HCT116 (cell line): ENCODE measurements around the gene NAALADL2.

Source experiments
- CEBPB ChIP-seq: IDR thresholded peaks from 2 replicates; pipeline ENCODE4 v1.6.1; 2012; ENCODE audit warnings: low read depth
- CTCF ChIP-seq, 3 experiments: fragments of 200-600 bp in 1 of 3; sonication (generic) in 1 of 3; IDR thresholded peaks in 2 of 3; conservative IDR thresholded peaks in 1 of 3; 2 replicates each; pipeline ENCODE4 v1.5.1; 2012 to 2017; ENCODE audit warnings: low read depth in 2 of 3, low read length in 2 of 3, antibody characterized with exemption in 1 of 3, borderline replicate concordance in 1 of 3, control low read depth in 1 of 3, mild to moderate bottlenecking in 1 of 3, mixed read lengths in 1 of 3, mixed run types in 1 of 3, moderate library complexity in 1 of 3; ENCODE audit not compliant: insufficient read depth in 1 of 3
- EZH2 ChIP-seq: fragments of 200-600 bp; sonication (generic); IDR thresholded peaks from 2 replicates; pipeline ENCODE4 v1.6.1; 2017; ENCODE audit warnings: antibody characterized with exemption, mixed run types
- MAX ChIP-seq: IDR thresholded peaks from 2 replicates; pipeline ENCODE4 v1.6.1; 2012
- POLR2A ChIP-seq: IDR thresholded peaks from 2 replicates; pipeline ENCODE4 v1.7.0; 2011; ENCODE audit warnings: borderline replicate concordance; ENCODE audit not compliant: insufficient read depth, insufficient read length; ENCODE audit errors: extremely low read depth
- POLR2AphosphoS5 ChIP-seq: IDR thresholded peaks from 2 replicates; pipeline ENCODE4 v1.6.1; 2011; ENCODE audit warnings: mild to moderate bottlenecking, low read depth, low read length, moderate library complexity
- RAD21 ChIP-seq: IDR thresholded peaks from 2 replicates; pipeline ENCODE4 v1.6.1; 2012; ENCODE audit warnings: low read depth, mild to moderate bottlenecking
- SIN3A ChIP-seq: IDR thresholded peaks from 2 replicates; pipeline ENCODE4 v1.6.1; 2012; ENCODE audit warnings: low read depth
- SRF ChIP-seq: IDR thresholded peaks from 2 replicates; pipeline ENCODE4 v1.6.1; 2012; ENCODE audit warnings: low read depth
- TCF7L2 ChIP-seq: IDR thresholded peaks from 2 replicates; pipeline ENCODE4 v1.7.0; 2011; ENCODE audit warnings: borderline replicate concordance, inconsistent platforms; ENCODE audit not compliant: insufficient read depth, insufficient read length; ENCODE audit errors: extremely low read depth
- YY1 ChIP-seq: IDR thresholded peaks from 2 replicates; pipeline ENCODE4 v1.6.1; 2011; ENCODE audit warnings: low read length, low read depth, moderate library complexity, mild to moderate bottlenecking; ENCODE audit not compliant: insufficient replicate concordance; ENCODE audit errors: extremely low read depth
- ZBTB33 ChIP-seq: IDR thresholded peaks from 2 replicates; pipeline ENCODE4 v1.6.1; 2011; ENCODE audit warnings: mild to moderate bottlenecking, low read length, moderate library complexity; ENCODE audit not compliant: insufficient replicate concordance; ENCODE audit errors: extremely low read depth
- ZNF274 ChIP-seq: fragments of 200-500 bp; sonication (Bioruptor generic); IDR thresholded peaks from 2 replicates; pipeline ENCODE4 v1.6.1; 2014; ENCODE audit warnings: mild to moderate bottlenecking, low read depth, low read length, inconsistent platforms

GRCh38 chr3:175336406-175337133, 477.4 kb downstream of the NAALADL2 start:
- TF ChIP-seq YY1 (no peak), CTCF (IDR thresholded peaks at IDR 0.05 in 2 of 3, conservative IDR thresholded peaks at IDR 0.05 in 1 of 3; ENCODE audit: borderline replicate concordance in 1 of 3, insufficient read depth in 1 of 3, low read depth in 2 of 3, low read length in 2 of 3) (no peak), MAX (no peak), POLR2AphosphoS5 (no peak), TCF7L2 (no peak), ZBTB33 (no peak), SRF (no peak), SIN3A (no peak), EZH2 (no peak), CEBPB (no peak), POLR2A (no peak), RAD21 (no peak), ZNF274 (no peak)
